ENCODE data around the gene SLC38A2.

The SLC38A2 gene

DNA sequence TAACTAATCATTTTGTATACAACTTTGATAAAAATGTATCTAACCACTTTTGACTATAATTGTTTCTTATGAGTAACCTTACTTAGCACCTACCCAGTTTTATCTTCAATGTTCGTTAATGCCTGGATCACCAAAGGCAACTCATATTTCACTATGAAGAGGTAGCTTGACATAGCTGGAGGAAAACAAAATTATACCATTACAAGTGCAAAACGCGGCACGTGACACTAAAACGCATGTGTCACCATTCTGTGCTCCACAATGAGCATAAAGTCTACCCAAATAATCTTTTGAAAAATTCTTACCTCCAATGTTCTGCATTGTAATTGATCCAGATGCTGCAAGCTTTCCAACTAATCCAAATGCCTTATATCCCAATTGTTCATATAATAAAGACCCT is 5.8 kb downstream of the SLC38A2 start:
- Histone ChIP-seq H3K27me3 (ENCODE audit: insufficient read depth, low read length, poor library complexity) (no peaks in the 10 kb centered on the region), H3K27ac (ENCODE audit: low read length) (no peak overlapping the region), H3K9me3 (ENCODE audit: insufficient read depth, low read length, severe bottlenecking) (no peaks in the 10 kb centered on the region), H4K20me1 (ENCODE audit: insufficient read depth, low read length) (peaks cover 96% of the 10 kb centered on the region), H3K4me2 (ENCODE audit: insufficient read depth, low read length) (peak overlapping the region; percentile 86), H3K4me1 (ENCODE audit: insufficient read depth, low read length) (peaks cover 57% of the 10 kb centered on the region), H3K4me3 (ENCODE audit: low read depth in 1 of 2, low read length in 2 of 2) (peak overlapping the region in 1 of 2 experiments; percentile 71; a peak in 1 of 4 replicates), H2AFZ (ENCODE audit: low read depth, low read length) (no peak overlapping the region), H3K79me2 (ENCODE audit: insufficient read depth, low read length) (peaks cover 75% of the 10 kb centered on the region), H3K9ac (ENCODE audit: low read depth, low read length) (no peak overlapping the region), H3K36me3 (ENCODE audit: insufficient read depth, low read length) (peaks cover 98% of the 10 kb centered on the region)
- no peak for DNase-seq
- no peak for ATAC-seq (ENCODE audit: insufficient read depth, low read depth)
- TF ChIP-seq, protein P1, sequence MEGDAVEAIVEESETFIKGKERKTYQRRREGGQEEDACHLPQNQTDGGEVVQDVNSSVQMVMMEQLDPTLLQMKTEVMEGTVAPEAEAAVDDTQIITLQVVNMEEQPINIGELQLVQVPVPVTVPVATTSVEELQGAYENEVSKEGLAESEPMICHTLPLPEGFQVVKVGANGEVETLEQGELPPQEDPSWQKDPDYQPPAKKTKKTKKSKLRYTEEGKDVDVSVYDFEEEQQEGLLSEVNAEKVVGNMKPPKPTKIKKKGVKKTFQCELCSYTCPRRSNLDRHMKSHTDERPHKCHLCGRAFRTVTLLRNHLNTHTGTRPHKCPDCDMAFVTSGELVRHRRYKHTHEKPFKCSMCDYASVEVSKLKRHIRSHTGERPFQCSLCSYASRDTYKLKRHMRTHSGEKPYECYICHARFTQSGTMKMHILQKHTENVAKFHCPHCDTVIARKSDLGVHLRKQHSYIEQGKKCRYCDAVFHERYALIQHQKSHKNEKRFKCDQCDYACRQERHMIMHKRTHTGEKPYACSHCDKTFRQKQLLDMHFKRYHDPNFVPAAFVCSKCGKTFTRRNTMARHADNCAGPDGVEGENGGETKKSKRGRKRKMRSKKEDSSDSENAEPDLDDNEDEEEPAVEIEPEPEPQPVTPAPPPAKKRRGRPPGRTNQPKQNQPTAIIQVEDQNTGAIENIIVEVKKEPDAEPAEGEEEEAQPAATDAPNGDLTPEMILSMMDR (IDR thresholded peaks at IDR 0.05; ENCODE audit: borderline replicate concordance, extremely low read depth, low read length, poor library complexity, severe bottlenecking), result no peak
- no peak for TF ChIP-seq EZH2 (IDR thresholded peaks at IDR 0.05; ENCODE audit: borderline replicate concordance, low read depth, low read length, severe bottlenecking)

DNA sequence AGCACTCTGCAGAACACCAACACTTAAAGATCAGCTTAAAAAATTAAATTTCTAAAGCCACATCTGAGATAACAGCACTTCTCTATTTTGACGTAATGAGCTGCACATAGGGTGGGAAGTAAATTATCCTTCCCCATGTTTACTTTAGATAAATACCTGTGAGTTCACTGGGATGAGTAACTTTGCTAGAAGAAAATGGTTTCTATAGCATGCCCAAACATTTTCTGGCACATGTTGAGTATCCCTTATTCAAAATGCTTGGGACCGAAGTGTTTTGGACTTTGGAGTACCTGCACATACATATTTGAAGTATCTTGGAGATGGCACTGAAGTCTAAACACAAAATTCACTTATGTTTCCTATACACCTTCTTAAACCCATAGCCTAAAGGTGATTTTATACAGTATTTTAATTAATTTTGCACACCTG is 6.6 kb downstream of the SLC38A2 start:
- H3K9ac ChIP-seq (ENCODE audit: low read depth, low read length), result no peak overlapping the region

DNA sequence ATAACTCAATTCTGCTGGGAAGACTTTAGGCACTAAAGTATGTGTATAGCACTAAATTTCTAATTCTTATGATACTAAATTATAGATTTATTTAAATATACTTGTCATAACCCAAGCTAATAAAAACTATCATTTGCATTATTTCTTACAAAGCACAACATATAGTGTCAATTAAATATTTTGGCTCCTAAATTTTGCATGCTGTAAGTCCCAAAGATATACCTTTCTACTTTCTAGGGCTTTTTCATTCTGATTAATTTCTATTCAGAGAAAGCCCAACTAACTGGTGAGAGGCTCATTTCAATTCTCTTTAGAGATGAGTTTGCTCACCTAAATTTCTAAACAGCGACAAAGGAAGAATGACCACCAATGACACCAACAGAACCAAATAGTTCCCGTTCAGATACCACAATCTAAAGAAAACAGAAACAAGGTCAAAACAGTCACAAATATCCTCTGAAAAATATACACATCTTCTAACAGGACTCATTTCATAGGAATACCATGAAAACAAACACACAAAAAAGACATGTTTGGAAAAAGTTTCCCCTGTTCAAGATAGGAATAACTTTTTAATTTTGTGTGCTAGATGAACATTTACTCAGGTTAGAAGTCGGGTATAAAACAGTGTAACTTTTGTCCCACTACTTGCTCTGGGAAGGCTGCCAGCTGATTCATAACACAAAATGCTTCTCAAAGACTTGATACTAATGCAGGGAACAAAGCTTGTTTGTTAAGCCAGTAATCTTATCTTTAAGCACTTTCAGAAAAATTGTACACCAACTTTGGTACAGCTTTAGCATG is 7.6 kb downstream of the SLC38A2 start:
- Histone ChIP-seq H3K27ac (ENCODE audit: low read length) (no peak overlapping the region), H3K27me3 (ENCODE audit: insufficient read depth, low read length, poor library complexity) (no peaks in the 10 kb centered on the region), H3K79me2 (ENCODE audit: insufficient read depth, low read length) (peaks cover 57% of the 10 kb centered on the region), H3K9me3 (ENCODE audit: insufficient read depth, low read length, severe bottlenecking) (no peaks in the 10 kb centered on the region), H3K4me2 (ENCODE audit: insufficient read depth, low read length) (peak overlapping the region; percentile 16; the same call in 1 of the 2 replicates), H3K9ac (ENCODE audit: low read depth, low read length) (no peak overlapping the region), H4K20me1 (ENCODE audit: insufficient read depth, low read length) (peaks cover 94% of the 10 kb centered on the region), H3K4me1 (ENCODE audit: insufficient read depth, low read length) (peaks cover 46% of the 10 kb centered on the region), H3K36me3 (ENCODE audit: insufficient read depth, low read length) (peaks cover 100% of the 10 kb centered on the region), H2AFZ (ENCODE audit: low read depth, low read length) (no peak overlapping the region), H3K4me3 (ENCODE audit: low read depth in 1 of 2, low read length in 2 of 2) (no peak overlapping the region; a peak in 1 of 4 replicates)
- ATAC-seq (ENCODE audit: insufficient read depth, low read depth) (no peak), DNase-seq (no peak)
- TF ChIP-seq EZH2 (IDR thresholded peaks at IDR 0.05; ENCODE audit: borderline replicate concordance, low read depth, low read length, severe bottlenecking), result no peak
- TF ChIP-seq, protein P1 (IDR thresholded peaks at IDR 0.05; ENCODE audit: borderline replicate concordance, extremely low read depth, low read length, poor library complexity, severe bottlenecking), result no peak

More for the DNA sequence above, 6.6 kb downstream of the SLC38A2 start:
- H3K4me2 ChIP-seq (ENCODE audit: insufficient read depth, low read length), result peak overlapping the region; percentile 86; the same call in 1 of the 2 replicates
- no peak for TF ChIP-seq EZH2 (IDR thresholded peaks at IDR 0.05; ENCODE audit: borderline replicate concordance, low read depth, low read length, severe bottlenecking)
- TF ChIP-seq, protein P1 (IDR thresholded peaks at IDR 0.05; ENCODE audit: borderline replicate concordance, extremely low read depth, low read length, poor library complexity, severe bottlenecking), result no peak
- ATAC-seq (ENCODE audit: insufficient read depth, low read depth), result no peak
- H3K4me1 ChIP-seq (ENCODE audit: insufficient read depth, low read length), result peaks cover 55% of the 10 kb centered on the region
- no peaks in the 10 kb centered on the region for H3K9me3 ChIP-seq (ENCODE audit: insufficient read depth, low read length, severe bottlenecking)
- H3K36me3 ChIP-seq (ENCODE audit: insufficient read depth, low read length), result peaks cover 100% of the 10 kb centered on the region
- DNase-seq, result no peak
- peaks cover 98% of the 10 kb centered on the region for H4K20me1 ChIP-seq (ENCODE audit: insufficient read depth, low read length)
- no peak overlapping the region for H3K27ac ChIP-seq (ENCODE audit: low read length)
- H3K4me3 ChIP-seq (ENCODE audit: low read depth in 1 of 2, low read length in 2 of 2), result no peak overlapping the region; a peak in 1 of 4 replicates
- no peak overlapping the region for H2AFZ ChIP-seq (ENCODE audit: low read depth, low read length)
- H3K79me2 ChIP-seq (ENCODE audit: insufficient read depth, low read length), result peaks cover 67% of the 10 kb centered on the region
- H3K27me3 ChIP-seq (ENCODE audit: insufficient read depth, low read length, poor library complexity), result no peaks in the 10 kb centered on the region
